ENCODE measurements around the gene LRIG1.

Gene LRIG1

DNA sequence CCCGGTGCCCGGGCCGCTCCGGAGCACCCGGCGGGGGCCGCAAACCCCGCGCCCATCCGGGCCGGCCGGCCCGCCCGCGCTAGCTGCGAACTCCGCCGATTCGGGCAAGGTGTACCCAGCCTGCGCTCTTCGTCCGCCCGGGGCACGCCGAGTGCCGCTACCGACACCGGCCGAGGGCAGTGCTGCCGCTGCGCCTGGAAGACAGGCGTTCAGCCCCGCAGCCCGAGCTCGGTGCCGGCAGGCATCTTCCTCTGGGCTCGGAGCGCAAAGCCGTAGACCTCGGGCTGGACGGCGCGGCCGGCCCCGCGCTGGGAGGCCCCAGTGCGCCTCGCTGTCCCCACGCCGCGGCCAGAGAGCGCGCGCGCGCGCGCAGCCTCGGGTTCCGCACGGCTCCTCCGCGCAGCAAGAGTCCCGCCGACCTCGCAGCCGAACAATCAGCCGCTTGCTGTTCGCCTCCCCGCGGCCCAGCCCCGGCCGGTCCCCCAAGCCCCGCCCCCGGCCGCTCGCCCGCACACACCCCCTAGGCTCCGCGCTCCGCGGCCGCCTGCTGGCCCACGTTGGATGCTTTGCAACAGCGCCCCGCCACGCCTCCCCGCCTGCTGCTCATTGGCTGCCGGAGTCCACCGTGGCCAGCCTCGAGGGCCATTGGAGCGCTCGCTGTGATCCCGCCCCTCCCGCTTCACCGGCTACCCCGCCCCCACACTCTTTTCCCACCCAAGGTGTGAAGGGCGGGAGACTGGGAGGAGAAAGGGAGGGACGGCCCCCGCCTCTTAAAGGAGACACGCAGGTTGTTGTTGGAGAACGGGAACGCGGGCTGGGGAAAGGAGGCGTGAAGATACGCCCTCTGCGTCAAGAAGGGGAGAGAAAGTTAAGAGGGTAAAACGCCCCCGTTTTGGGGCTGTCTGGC, at the start of gene LRIG1:
Gene LRIG1, minus strand, starts transcription at position 447 of the 907 bp plus-strand sequence. CDS start 615 bp downstream, outside the sequence.
- peak; percentile 96 to 99 for DNase-seq (ENCODE audit: low read depth in 2 of 2)

DNA sequence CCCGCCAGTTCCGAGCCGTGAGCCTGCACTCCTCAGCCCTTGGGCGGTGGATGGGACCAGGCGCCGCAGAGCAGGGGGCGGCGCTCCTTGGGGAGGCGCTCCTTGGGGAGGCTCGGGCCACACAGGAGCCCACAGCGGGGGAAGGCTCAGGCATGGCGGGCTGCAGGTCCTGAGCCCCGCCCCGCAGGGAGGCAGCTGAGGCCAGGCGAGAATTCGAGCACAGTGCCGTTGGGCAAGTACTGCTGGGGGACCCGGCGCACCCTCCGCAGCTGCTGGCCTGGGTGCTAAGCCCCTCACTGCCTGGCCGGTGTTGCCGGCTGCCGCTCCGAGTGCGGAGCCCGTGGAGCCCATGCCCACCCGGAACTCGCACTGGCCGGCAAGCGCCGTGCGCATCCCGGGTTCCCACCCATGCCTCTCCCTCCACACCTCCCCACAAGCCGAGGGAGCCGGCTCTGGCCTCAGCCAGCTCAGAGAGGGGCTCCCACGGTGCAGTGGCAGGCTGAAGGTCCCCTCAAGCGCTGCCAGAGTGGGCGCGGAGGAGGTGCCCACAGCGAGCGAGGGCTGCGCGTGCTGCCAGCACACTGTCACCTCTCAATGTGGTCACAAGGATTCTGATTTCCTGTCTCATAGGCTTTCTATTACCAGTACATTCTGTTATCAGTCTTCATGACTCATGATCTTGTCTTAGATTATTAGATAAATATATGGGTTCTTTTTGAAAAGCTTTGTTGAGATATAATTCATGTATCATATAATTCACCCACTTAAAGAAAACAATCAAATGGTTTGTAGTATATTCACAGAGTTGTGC, 44.0 kb upstream of the LRIG1 start:
- DNase-seq (ENCODE audit: low read depth in 2 of 2), result no peak

DNA sequence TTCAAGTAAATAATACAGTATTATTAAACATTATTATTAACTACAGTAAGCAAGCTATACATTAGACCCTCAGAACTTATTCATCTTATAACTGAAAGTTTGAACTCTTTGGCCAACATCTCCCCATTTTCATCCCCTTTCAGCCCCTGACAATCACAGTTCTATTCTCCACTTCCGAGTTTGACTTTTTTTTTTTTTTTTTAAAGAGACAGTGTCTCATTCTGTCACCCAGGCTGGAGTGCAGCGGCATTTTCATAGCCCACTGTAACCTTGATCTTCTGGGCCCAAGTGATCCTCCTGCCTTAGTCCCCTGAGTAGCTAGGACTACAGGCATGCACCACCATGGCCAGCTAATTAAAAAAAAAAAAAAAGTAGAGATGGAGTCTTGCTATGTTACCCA, 41.3 kb upstream of the LRIG1 start:
- no peak for DNase-seq (ENCODE audit: low read depth in 2 of 2)

DNA sequence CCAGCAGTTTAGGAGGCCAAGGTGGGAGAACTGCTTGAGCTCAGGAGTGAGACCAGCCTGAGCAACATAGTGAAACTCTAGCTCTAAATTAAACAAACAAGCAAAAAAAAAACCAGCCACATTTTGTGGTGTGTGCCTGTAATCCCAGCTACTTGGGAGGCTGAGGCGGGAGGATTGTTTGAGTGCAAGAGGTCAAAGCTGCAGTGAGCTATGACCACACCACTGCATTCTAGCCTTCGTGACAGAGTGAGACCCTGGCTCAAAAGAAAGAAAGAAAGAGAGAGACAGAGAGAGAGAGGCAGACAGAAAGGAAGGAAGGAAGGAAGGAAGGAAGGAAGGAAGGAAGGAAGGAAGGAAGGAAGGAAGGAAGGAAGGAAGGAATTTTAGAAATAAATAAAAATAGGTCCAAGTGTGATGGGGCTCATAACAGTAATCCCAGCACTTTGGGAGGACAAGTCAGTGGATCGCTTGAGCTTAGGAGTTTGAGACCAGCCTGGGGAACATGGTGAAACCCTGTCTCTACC, 38.7 kb upstream of the LRIG1 start:
- no peak for DNase-seq (ENCODE audit: low read depth in 2 of 2)

DNA sequence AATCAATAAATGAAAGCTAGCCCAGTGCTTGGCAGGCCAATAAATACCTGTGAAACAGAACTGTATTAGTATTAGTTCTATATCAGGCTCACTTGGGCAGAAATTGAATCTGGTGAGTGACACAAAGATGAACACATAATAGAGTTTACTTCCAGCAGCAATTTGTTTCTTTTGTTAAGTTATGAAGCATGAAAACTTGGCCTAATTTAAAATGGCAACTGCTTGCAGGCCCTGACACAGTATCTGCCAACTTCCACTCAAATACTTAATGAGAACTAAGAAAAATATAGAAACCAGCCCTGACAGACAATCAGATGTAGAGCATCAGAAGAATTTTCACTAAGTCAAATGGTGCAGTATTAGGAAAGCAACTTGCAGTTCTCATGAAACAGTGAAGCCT, 37.6 kb upstream of the LRIG1 start:
- DNase-seq (ENCODE audit: low read depth in 2 of 2), result no peak

GRCh38 chr3:66537735-66538134, 36.9 kb upstream of the LRIG1 start:
- no peak for DNase-seq (ENCODE audit: low read depth in 2 of 2)

DNA sequence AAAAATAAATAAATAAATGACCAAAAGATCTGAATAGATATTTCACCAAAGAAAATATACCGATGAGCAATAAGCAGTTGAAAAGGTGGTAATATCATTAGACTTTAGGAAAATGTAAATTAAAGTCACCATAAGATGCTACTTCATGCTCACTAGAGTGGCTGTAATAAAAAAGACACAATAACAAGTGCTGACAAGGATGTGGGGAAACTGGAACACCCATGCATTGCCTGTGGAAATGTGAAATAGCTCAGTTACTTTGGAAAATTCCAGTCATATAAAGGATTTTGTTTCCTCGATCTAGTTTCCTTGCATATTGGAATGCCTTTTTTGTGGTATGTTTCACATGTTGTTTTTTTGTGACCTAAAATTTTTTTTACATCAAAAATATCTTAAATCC, 36.0 kb upstream of the LRIG1 start:
- DNase-seq (ENCODE audit: low read depth in 2 of 2), result no peak

DNA sequence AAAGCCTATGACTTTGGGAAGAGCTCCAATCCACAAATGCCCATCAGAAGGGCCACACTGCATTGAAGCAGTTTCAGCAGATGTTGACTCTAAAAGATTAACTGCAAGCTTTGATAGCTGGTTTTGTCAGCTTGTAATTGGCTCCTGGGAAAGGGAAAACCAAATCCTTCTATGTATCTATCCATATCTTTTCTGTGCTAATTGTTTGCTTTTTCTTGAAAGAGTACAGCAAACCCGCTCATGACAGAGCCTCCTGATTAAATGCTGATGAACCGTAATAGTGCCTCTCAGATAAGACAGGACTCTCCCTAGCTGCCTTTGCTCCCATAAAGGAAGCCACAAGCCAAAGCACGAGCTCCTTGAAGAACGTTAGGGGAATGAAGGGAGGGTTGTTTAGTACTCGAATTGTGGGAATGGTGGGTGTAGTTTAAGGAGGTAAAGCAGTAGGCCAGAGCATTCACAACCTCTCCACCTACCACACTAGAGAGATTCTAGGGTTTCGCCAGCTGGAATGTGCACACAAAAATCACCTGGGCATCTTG, 33.6 kb upstream of the LRIG1 start:
- no peak for DNase-seq (ENCODE audit: low read depth in 2 of 2)

DNA sequence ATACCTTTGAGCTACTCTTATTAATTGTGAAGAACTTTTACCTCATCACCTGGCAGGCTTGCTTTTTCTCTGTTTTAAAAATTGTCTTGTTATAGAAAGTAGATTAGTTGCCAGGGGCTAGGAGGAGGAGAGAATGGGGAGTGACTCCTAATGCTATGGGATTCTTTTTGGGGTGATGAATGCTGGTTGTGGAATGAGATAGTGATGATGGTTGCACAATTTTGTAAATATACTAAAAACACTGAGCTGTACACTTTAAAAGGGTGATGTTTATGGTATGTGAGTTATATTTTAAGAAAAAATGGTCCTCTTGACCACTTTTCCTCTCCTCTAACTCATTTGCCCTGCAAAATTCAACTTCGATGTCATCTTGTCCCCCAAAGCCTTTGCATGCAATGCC, 31.8 kb upstream of the LRIG1 start:
- no peak for DNase-seq (ENCODE audit: low read depth in 2 of 2)

DNA sequence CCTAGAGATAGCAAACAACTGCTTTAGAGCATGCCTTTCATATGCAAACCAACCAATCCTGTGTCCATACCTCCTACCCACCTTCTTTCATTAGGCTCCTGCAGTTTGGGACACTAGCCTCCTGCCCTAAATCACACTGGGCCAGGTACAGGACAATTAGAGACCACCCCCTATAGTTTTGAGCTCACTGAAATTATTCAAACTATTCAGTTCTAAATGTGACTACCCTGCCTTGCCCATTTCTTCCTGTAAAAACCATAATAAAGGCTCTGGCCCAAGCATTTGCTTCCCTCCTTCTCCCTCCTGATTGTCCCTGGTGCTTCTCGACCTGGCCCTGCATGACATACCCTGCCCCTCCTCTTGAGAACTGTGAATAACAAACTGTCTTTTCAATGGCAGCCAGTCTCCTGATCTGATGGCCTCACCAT, 31.4 kb upstream of the LRIG1 start:
- no peak for DNase-seq (ENCODE audit: low read depth in 2 of 2)

- no peak for DNase-seq (ENCODE audit: low read depth in 2 of 2)
Observed at GRCh38 chr3:66531256-66531655, 30.4 kb upstream of the LRIG1 start.

DNA sequence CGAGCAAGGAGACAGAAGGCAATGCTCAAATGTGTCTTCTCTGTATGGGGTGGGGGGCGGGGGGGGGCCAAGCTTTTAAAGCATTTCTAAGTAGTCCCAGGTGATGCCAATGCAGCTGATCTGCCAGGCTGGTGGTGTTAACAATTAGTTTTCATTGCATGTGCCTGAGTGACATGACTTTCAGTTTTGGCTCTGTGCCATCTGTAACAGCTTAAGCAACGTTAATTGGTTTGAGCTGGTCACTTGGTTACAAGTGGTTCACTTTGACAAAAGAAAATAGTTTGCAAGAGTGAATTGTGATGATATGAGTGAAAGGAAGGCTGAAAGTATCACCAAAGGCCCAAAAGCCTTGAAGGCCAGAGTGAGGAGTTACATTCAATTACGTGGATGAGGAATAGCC, 26.4 kb upstream of the LRIG1 start:
- DNase-seq (ENCODE audit: low read depth in 2 of 2), result no peak

DNA sequence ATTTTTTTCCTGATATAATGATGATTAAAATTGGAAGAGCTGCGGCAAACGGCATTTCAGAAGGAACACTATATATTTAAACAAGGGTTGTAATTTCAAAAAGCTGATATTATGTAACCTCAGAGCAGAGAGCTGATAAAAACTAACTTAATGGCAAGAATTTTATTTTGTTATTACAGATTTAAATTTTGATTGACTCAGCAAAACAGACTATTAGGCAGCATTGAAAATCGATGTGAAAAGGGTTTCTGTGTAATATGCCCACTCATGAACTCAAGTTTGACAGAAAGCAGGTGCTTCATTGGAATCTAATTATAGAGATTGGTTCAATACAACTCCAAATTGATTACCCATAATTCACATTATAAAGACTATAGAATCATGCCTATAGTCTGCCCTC, 24.9 kb upstream of the LRIG1 start:
- DNase-seq (ENCODE audit: low read depth in 2 of 2), result no peak

DNA sequence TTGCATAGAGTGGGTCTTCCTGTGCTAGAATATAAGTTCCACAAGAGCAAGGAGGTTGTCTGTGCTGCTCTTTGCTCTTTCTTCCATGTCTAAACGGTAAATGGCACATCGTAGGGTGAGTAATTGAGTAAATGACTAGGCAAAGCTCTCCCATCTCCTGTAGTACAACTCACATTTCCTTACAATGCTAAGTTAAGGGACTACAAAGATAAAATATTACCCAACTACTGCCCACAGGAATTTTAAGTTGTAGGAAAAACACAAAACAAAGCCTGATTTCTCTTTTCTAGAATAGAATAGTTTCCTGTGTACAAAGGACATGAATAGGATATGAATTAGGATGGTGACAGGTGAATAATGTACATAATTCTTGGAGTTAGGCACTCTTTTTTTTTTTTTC, 19.9 kb upstream of the LRIG1 start:
- no peak for DNase-seq (ENCODE audit: low read depth in 2 of 2)

- no peak for DNase-seq (ENCODE audit: low read depth in 2 of 2)
Observed at GRCh38 chr3:66518644-66519043, 17.8 kb upstream of the LRIG1 start.

- no peak for DNase-seq (ENCODE audit: low read depth in 2 of 2)
Observed at GRCh38 chr3:66518126-66518525, 17.3 kb upstream of the LRIG1 start.

DNA sequence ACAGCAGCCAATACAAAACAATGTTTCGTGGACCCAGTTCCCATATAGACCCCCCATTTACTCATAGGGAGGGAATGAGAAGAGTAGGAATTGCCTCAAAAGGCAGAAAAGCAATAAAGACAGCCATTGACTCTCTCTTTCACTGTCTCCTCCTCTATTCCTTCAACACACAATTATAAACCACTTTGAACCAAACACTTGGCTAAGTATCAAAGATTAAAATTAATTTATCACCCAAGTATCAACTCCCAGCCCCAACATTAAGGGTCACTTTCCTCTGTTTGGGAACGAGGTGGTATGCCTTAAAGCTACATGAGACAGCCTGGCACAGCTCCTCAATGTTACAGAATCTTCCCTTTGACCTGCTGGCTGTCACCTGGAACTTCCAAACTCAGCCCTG, 16.4 kb upstream of the LRIG1 start:
- no peak for DNase-seq (ENCODE audit: low read depth in 2 of 2)

- DNase-seq (ENCODE audit: low read depth in 2 of 2), result no peak
Observed at GRCh38 chr3:66508461-66508860, 7.6 kb upstream of the LRIG1 start.

GRCh38 chr3:66507423-66508260, 6.8 kb upstream of the LRIG1 start:
- DNase-seq (ENCODE audit: low read depth in 2 of 2), result no peak

GRCh38 chr3:66506154-66506553, 5.3 kb upstream of the LRIG1 start:
- no peak for DNase-seq (ENCODE audit: low read depth in 2 of 2)

GRCh38 chr3:66504850-66505641, 4.2 kb upstream of the LRIG1 start:
- DNase-seq (ENCODE audit: low read depth in 2 of 2), result no peak
